ENCODE data around the gene ABHD17B. TPM values are rescaled to one million over a fixed set of nuclear protein-coding genes. Genes with fewer than 3 reads are reported as not detected.

ABHD17B gene
- total and polyA plus RNA-seq, 2 donors = 23.3 to 53.1 TPM

GRCh38 chr9:71824257-71824656, 86.7 kb downstream of the ABHD17B start:
- DNase-seq (ENCODE audit: low read depth in 6 of 9, low spot score in 9 of 9) = no peak
- WGBS = 95% methylated on average over 4 of the region's 4 CpGs
- Histone ChIP-seq H3K9me3 (ENCODE audit: control insufficient read depth in 2 of 2, insufficient read depth in 1 of 2, low read length in 1 of 2) (no peaks in the 10 kb centered on the region), H3K27me3 (ENCODE audit: control insufficient read depth in 2 of 2, insufficient read depth in 1 of 2, low read length in 1 of 2) (no peaks in the 10 kb centered on the region), H3K4me3 (ENCODE audit: low read length in 2 of 2) (no peak overlapping the region), H3K36me3 (ENCODE audit: control insufficient read depth in 2 of 2, insufficient read depth in 2 of 2, low read length in 1 of 2) (no peaks in the 10 kb centered on the region), H3K27ac (ENCODE audit: low read depth in 1 of 2, low read length in 1 of 2) (no peak overlapping the region), H3K4me1 (ENCODE audit: control insufficient read depth in 2 of 2, insufficient read depth in 2 of 2, low read length in 2 of 2) (peaks cover 0 to 17% of the 10 kb centered on the region in 2 donors)

GRCh38 chr9:71822935-71823334, 88.1 kb downstream of the ABHD17B start:
- Histone ChIP-seq H3K27ac (ENCODE audit: low read depth in 1 of 2, low read length in 1 of 2) (no peak overlapping the region), H3K27me3 (ENCODE audit: control insufficient read depth in 2 of 2, insufficient read depth in 1 of 2, low read length in 1 of 2) (no peaks in the 10 kb centered on the region), H3K4me3 (ENCODE audit: low read length in 2 of 2) (no peak overlapping the region), H3K4me1 (ENCODE audit: control insufficient read depth in 2 of 2, insufficient read depth in 2 of 2, low read length in 2 of 2) (peaks cover 0 to 17% of the 10 kb centered on the region in 2 donors), H3K9me3 (ENCODE audit: control insufficient read depth in 2 of 2, insufficient read depth in 1 of 2, low read length in 1 of 2) (no peaks in the 10 kb centered on the region), H3K36me3 (ENCODE audit: control insufficient read depth in 2 of 2, insufficient read depth in 2 of 2, low read length in 1 of 2) (no peaks in the 10 kb centered on the region)
- no peak for DNase-seq (ENCODE audit: low read depth in 6 of 9, low spot score in 9 of 9)

- Histone ChIP-seq H3K27ac (ENCODE audit: low read depth in 1 of 2, low read length in 1 of 2) (no peak overlapping the region), H3K9me3 (ENCODE audit: control insufficient read depth in 2 of 2, insufficient read depth in 1 of 2, low read length in 1 of 2) (no peaks in the 10 kb centered on the region), H3K4me3 (ENCODE audit: low read length in 2 of 2) (no peak overlapping the region), H3K36me3 (ENCODE audit: control insufficient read depth in 2 of 2, insufficient read depth in 2 of 2, low read length in 1 of 2) (no peaks in the 10 kb centered on the region), H3K27me3 (ENCODE audit: control insufficient read depth in 2 of 2, insufficient read depth in 1 of 2, low read length in 1 of 2) (no peaks in the 10 kb centered on the region), H3K4me1 (ENCODE audit: control insufficient read depth in 2 of 2, insufficient read depth in 2 of 2, low read length in 2 of 2) (peaks cover 0 to 18% of the 10 kb centered on the region in 2 donors)
- 15% methylated on average over 3 of the region's 3 CpGs for WGBS
- DNase-seq (ENCODE audit: low read depth in 6 of 9, low spot score in 9 of 9) = peak in 1 of 9 donors; percentile 46
Observed at GRCh38 chr9:71822456-71822855, 88.5 kb downstream of the ABHD17B start.

GRCh38 chr9:71821405-71821804, 89.6 kb downstream of the ABHD17B start:
- Histone ChIP-seq H3K27me3 (ENCODE audit: control insufficient read depth in 2 of 2, insufficient read depth in 1 of 2, low read length in 1 of 2) (no peaks in the 10 kb centered on the region), H3K4me3 (ENCODE audit: low read length in 2 of 2) (no peak overlapping the region), H3K36me3 (ENCODE audit: control insufficient read depth in 2 of 2, insufficient read depth in 2 of 2, low read length in 1 of 2) (no peaks in the 10 kb centered on the region), H3K4me1 (ENCODE audit: control insufficient read depth in 2 of 2, insufficient read depth in 2 of 2, low read length in 2 of 2) (peaks cover 0 to 23% of the 10 kb centered on the region in 2 donors), H3K9me3 (ENCODE audit: control insufficient read depth in 2 of 2, insufficient read depth in 1 of 2, low read length in 1 of 2) (no peaks in the 10 kb centered on the region), H3K27ac (ENCODE audit: low read depth in 1 of 2, low read length in 1 of 2) (no peak overlapping the region)
- no peak for DNase-seq (ENCODE audit: low read depth in 6 of 9, low spot score in 9 of 9)
- WGBS = 98% methylated on average over 3 of the region's 3 CpGs

GRCh38 chr9:71820403-71820921, 90.5 kb downstream of the ABHD17B start:
- no peak overlapping the region for H3K27ac ChIP-seq (ENCODE audit: low read depth in 1 of 2, low read length in 1 of 2)
- peaks cover 0 to 23% of the 10 kb centered on the region in 2 donors for H3K4me1 ChIP-seq (ENCODE audit: control insufficient read depth in 2 of 2, insufficient read depth in 2 of 2, low read length in 2 of 2)
- no peak overlapping the region for H3K4me3 ChIP-seq (ENCODE audit: low read length in 2 of 2)
- no peaks in the 10 kb centered on the region for H3K36me3 ChIP-seq (ENCODE audit: control insufficient read depth in 2 of 2, insufficient read depth in 2 of 2, low read length in 1 of 2)
- DNase-seq (ENCODE audit: low read depth in 6 of 9, low spot score in 9 of 9) = no peak
- H3K27me3 ChIP-seq (ENCODE audit: control insufficient read depth in 2 of 2, insufficient read depth in 1 of 2, low read length in 1 of 2) = no peaks in the 10 kb centered on the region
- 81% methylated on average over 6 of the region's 6 CpGs for WGBS
- H3K9me3 ChIP-seq (ENCODE audit: control insufficient read depth in 2 of 2, insufficient read depth in 1 of 2, low read length in 1 of 2) = no peaks in the 10 kb centered on the region

GRCh38 chr9:71819115-71819739, 91.8 kb downstream of the ABHD17B start:
- 87% methylated on average over 8 of the region's 8 CpGs for WGBS
- H3K9me3 ChIP-seq (ENCODE audit: control insufficient read depth in 2 of 2, insufficient read depth in 1 of 2, low read length in 1 of 2) = no peaks in the 10 kb centered on the region
- H3K4me3 ChIP-seq (ENCODE audit: low read length in 2 of 2) = no peak overlapping the region
- H3K36me3 ChIP-seq (ENCODE audit: control insufficient read depth in 2 of 2, insufficient read depth in 2 of 2, low read length in 1 of 2) = no peaks in the 10 kb centered on the region
- no peak overlapping the region for H3K27ac ChIP-seq (ENCODE audit: low read depth in 1 of 2, low read length in 1 of 2)
- no peaks in the 10 kb centered on the region for H3K27me3 ChIP-seq (ENCODE audit: control insufficient read depth in 2 of 2, insufficient read depth in 1 of 2, low read length in 1 of 2)
- DNase-seq (ENCODE audit: low read depth in 6 of 9, low spot score in 9 of 9) = peak in 2 of 9 donors; percentile 20 to 58
- H3K4me1 ChIP-seq (ENCODE audit: control insufficient read depth in 2 of 2, insufficient read depth in 2 of 2, low read length in 2 of 2) = peaks cover 0 to 23% of the 10 kb centered on the region in 2 donors

GRCh38 chr9:71816916-71817451, 94.0 kb downstream of the ABHD17B start:
- Histone ChIP-seq H3K27ac (ENCODE audit: low read depth in 1 of 2, low read length in 1 of 2) (no peak overlapping the region), H3K4me3 (ENCODE audit: low read length in 2 of 2) (no peak overlapping the region), H3K4me1 (ENCODE audit: control insufficient read depth in 2 of 2, insufficient read depth in 2 of 2, low read length in 2 of 2) (peaks cover 0 to 12% of the 10 kb centered on the region in 2 donors), H3K27me3 (ENCODE audit: control insufficient read depth in 2 of 2, insufficient read depth in 1 of 2, low read length in 1 of 2) (no peaks in the 10 kb centered on the region), H3K36me3 (ENCODE audit: control insufficient read depth in 2 of 2, insufficient read depth in 2 of 2, low read length in 1 of 2) (no peaks in the 10 kb centered on the region), H3K9me3 (ENCODE audit: control insufficient read depth in 2 of 2, insufficient read depth in 1 of 2, low read length in 1 of 2) (no peaks in the 10 kb centered on the region)
- WGBS = 44% methylated on average over 9 of the region's 9 CpGs
- peak in 1 of 9 donors; percentile 35 for DNase-seq (ENCODE audit: low read depth in 6 of 9, low spot score in 9 of 9)

Other genes starting within 250 kb of the ABHD17B start
- gene CEMIP2, start 142.7 kb downstream of the ABHD17B start, total RNA-seq = 16.2 TPM
- gene CEMIP2, start 142.7 kb downstream of the ABHD17B start, polyA plus RNA-seq = 48.3 TPM
- 12.0 TPM for gene C9orf85, start 446 bp upstream of the ABHD17B start, total RNA-seq
- 18.8 TPM for gene C9orf85, start 446 bp upstream of the ABHD17B start, polyA plus RNA-seq
- gene C9orf57, start 149.4 kb upstream of the ABHD17B start, total RNA-seq = not detected
- gene C9orf57, start 149.4 kb upstream of the ABHD17B start, polyA plus RNA-seq = 0.11 TPM
- 0.76 TPM for gene GDA, start 238.2 kb upstream of the ABHD17B start, total RNA-seq
- gene GDA, start 238.2 kb upstream of the ABHD17B start, polyA plus RNA-seq = 3.9 TPM

All from thymus (tissue), 11 donors.